Activated CD8-positive, alpha-beta memory T cell treated with anti-CD3 and anti-CD28 coated beads for 4 hours (primary cell): ENCODE measurements around the gene NAV2.

Experiments used
- DNase-seq, 2 donors: peaks; one replicate each; pipeline ENCODE4 v3.0.0-alpha.2; 2020; ENCODE audit warnings: low read depth in 2 of 2

Gene NAV2

DNA sequence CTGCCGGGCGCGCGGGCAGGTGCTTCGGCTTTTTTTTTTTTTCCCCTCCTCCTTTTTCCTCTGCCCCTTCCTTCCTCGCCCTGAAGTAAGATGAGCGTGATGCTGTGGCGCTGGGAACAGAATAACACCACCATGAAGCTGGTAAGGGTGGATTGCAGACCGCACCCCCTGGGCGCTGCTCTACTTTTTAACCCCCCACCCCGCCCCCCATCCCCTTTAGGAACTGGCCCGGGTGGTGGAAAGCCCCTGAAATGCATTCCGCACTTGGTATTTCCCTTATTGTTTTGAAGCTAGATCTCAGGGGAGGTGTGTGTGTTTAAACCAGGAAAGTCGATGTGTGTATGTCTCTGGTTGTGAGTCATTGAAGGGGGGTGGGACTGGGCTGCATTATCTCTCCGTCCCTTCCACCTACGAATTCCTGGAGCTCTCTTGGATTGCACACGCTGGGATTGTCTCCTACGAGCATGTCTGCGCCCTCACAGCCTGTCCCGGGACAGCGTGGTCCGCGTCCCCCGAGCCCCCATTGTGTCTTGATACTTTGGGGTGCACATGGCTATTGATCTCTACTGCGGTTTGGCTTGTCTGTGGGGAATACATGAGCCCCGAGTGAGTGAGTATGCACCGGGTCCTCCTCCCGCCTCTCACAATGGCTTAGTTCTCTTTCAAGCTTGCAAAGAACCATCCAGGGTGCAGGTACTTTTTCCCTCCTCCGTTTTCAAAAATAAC is 64.9 kb downstream of the NAV2 start:
- DNase-seq: no peak

DNA sequence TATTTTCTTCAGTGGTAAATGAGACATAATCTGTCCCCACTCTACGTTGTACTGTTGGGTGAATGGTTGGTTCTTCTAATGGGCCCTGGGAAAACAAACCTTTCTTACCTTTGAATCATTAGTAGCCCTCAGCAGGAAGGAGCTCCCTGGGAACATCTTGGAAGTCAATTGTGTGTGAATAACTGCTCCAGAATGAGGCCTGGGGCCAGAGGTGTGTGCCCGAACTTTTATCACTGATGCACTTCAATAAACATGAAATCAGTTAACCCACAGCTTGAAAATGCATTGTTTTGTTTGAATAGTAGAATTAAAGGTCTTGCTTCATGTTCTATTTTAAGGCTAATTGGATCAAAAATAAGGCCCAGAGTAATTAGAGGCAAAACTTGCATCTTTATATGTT is 67.1 kb downstream of the NAV2 start:
- DNase-seq: no peak

DNA sequence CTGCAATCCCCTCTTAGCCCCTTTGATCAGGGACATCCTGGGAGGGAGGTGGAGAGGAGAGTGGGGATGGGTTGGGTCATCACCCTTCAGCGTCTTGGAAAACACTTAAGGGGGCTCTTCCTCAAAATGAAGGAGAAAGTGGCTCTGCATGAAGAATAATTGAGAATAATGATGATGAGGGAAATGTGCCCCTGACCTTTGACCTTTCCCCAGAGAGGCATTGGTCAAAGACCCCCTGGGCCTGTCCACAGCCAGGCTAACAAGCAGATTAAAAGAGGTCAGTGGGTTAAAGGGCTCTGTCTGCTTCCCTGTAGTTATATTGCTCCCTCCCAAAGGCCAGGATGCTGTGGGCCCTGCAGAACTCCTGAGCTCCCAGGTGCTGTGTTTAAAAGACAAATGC is 68.7 kb downstream of the NAV2 start:
- DNase-seq: no peak

DNA sequence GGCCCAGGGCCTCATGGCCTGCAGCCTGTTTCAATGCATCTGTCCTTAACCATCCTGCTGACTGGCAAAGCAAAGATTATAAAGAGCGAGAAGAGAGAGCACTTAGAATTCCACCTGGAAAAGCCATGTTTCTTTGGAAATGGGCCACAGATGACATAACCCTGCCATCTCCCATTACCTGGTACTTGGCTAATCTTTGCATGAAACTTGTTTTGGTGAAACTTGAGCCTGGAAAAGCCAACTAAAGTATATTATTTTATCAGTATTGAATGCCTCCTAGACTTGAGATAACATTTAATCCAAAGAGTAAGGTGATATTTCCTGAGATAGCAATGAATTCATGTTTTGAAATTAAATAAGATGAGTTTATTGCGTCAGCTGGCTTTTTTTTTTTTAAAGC is 72.6 kb downstream of the NAV2 start:
- DNase-seq: no peak

DNA sequence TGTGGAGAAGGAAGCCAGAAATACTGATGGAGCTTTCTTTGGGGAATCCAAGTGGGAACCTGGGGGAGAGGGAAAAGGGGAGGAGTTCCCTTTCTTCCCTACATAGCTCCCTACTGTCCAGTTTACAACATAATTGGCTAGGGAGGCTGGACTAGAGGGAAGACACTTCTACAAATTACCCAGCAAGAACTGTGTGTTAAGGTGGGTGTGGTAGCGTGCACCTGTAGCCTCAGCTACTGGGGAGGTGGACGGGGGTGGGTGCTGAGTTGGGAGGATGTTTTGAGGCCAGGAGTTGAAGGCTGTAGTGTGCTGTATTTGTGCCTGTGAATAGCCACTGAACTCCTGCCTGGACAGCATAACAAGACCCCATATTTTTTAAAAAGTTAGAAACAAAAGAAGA is 74.0 kb downstream of the NAV2 start:
- DNase-seq: no peak

DNA sequence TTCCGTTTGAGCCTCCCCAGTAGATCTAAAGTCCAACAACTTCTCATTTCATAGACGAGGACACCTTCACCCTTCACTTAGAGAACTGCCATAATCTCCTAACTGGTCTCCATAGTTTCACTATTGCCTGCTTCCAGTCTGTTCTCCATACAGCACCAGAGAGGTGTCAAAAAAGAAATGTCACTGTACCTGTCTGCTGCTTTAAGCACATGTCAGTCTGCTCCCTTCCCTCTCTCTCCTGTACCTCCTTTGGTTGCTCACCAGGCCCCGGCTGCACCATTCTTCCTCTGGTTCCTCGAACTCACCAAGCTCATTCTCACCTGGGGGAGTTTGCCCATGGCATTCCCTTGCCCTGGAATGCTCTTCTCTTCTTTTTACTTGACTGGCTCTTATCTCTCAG is 75.8 kb downstream of the NAV2 start:
- no peak for DNase-seq

DNA sequence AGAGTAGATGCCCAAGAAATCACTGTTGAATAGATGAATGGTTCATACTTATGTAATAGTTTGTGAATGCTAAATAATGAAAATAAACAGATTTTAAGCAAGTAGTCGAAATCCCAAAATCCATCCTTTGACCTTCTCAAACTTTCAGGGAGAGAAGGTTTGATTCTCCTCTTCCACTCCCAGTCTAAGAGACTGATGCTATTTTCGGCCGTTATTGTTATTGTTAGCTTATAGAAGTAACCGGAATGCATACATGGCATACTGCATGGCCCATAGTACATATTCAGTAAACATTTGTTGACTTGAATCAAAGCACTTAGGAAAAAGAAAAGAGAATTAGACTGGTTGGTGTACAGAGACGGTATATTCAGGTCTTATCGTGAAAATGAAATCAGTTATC is 76.6 kb downstream of the NAV2 start:
- no peak for DNase-seq

DNA sequence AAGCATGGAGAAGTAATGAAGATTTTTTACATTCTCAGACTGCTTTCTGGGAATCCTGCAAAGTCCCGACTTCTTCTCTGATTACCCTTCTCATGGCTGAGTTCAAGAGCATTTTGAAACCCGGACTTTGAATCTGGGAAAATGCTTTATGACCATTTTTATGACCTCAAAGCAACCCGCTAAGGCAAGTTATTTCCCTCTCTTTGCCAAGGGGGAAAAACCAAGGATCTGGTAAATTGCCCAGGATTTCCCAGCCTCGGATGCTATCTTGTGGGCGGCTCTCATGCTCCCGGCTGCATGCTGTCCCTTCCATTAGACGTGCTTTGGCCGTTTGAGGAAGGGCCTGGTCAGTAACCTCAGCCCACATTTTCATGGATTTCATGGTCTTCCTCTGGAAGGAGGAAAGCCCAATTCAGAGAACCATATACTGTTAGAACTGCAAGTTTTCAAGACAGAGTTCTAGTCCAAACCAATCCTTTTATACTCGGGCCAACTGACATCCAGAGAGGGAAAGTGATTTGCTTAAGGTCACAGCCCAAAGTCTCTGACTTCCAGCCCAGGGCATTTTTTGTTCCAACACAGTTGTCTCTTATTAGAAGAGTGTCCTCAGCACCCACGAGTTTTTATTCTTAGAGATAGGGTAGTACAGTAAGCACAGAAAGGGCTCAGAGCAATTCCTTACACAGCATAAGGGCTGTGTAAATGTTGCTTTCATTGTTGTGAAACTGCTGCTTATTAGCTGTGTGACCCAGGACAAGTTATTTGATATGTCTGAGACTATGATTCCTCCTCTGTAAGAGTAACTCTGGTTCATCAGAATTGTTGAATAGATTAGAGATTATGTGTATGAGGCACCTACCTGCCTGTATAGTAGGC is 77.4 kb downstream of the NAV2 start:
- no peak for DNase-seq

DNA sequence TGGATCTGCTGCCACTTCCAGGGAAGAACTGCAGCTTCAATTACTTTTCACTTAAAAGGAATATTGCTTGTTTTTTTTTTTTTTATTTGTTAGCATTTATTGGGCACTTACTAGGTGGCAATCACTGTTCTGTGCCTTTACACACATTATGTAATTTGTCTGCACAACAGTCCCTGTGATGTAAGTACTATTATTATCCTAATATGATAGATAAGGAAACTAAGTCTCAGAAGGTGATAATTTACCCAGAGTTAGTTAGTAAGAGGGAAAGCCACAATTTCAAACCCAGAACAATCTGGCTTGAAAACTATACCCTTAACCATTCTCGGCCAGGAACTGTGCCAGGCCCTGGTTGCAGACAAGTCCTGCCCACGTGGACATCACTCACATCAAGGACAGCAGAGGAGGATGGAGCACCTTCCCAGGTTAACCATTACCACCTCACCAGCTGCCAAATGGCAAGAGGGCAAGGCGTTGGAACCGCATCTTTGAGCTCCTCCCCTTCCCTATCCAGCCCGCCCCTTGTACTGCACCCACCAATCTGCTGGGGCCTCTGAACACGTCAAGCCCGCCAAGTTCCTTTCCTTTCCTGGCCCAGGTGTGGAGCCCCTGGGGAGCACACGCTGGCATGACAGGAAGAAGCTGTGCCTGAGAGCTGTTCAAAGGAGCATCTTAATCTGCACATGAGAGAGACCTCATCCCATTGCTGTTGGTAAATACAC is 78.4 kb downstream of the NAV2 start:
- DNase-seq: no peak

DNA sequence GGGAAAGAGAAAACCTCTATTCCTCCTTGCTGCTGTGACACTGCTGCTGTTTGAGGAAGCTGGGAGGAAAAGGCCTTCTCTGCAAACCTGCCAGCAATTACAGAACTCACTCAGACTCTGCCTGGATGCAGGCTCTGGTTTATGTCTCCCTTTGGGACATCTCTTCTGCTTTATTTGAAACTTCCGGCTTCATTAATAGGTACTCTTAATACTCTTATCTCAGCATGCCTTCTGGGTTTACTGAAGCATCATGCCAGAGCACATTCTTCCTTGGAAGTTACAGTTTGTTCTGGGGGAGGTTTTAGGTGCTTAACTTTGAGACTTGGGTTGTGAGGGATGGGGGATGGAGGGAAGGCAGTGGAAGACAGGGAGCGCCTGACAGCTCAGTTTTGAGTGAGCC is 79.9 kb downstream of the NAV2 start:
- DNase-seq: no peak

DNA sequence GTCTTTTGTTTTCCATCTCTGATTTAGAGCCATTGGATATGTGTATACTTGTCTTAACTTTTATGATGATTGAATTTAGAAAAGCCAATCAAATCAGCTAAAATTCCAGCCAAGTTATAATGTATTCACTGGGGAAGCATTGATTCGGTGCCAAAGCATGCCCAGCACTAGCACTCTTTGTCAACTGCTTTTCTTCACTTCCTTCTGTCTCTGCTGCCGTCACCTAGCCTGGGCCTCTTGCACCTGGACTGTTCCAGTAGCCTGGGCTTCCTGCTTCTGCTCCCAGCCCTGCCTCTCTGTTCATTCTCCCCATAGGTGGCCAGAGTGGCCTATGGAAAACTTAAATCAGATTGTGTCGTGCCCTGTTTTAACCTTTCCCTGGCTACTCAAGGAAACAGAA is 80.7 kb downstream of the NAV2 start:
- no peak for DNase-seq

DNA sequence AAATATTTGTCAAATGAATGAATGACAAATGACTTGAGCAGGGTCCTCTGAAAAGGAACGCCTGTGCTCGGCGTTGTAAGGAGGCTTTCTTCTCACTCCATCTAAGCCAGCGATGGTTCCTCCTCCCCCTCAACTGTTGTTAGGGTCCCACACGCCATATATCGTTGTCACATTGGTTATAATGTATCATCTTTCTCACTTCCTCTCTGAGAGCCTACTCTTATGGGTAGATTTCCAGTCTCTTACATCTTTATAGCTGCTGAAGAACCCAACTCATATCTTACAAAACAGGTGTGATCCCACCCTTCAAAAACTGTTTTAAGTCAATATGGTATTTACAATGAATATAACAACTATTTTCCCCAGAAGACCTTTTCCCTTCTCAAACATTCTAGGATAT is 81.5 kb downstream of the NAV2 start:
- no peak for DNase-seq

DNA sequence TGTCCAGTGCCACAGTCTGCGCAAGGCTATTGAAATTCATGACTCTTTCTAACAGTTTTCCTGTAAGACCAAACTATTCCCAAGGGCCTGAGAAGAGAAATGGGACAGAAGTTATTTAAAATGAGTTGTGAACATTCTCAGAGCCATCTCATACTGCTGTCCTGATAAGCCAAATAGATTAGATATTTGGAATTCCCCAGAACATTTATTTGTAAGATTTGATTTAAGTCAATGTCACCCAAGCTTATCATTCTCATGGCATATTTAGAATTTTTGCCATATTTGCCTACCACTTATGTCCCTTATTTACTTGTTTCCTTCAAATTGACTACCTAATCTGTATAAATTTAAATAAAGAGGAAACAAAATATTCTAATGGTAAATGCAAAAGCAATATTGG is 82.4 kb downstream of the NAV2 start:
- no peak for DNase-seq

DNA sequence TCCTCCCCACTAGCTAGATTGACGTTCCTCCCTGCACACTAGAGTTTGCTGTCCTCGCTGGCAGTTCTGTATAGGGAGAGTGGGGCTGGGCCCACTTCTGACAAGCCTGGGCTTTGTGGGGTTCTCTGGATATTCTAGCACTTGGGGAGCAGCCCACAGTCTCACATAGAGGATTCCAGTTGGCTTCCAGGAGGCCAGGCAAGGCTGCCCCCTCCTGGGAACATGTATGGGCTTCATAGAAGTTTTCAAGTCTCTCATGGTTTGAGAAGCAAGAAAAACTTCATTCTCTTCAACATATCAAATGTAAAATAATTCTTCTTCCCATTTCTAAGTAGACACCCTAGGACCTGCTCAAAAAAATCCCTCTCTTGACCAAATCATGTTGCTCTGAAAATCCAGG is 87.5 kb downstream of the NAV2 start:
- no peak for DNase-seq

DNA sequence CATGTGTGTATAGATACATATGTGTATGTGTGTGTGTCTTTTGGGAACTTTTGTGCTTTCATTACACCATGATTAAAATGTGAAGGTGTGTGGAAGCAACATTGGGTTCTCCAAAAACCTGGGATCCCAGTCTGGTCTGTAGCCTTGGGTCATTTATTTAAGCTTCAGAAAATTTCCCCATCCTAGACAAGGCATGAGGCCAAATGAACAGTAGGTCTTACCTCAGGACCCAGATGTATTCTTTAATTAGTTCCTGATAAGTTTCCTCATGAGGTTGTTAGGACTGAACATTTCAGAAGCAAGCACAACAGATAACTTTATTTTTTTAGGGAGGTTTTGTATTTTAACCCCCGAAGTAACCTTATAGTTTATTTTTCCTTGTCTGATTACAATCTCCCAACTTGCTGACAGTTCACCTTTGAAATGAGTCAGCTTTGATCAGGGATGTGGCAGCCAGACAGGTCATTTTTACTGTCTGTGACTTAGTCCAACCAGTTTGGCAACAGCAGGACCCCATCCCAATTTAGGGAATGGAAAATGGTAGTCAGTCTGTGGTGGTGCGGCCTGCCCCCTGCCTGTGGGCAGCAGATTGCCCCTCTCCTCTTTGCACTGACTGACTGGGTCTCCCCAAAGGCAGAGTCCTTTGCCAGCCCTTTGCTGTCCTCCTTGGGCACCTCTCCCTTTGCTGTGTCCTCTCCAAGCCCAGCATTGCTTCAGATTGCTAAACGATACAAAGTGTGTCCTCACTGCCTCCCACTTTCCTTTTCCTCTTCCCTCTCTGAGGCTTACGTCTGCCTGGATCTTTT is 88.3 kb downstream of the NAV2 start:
- no peak for DNase-seq

DNA sequence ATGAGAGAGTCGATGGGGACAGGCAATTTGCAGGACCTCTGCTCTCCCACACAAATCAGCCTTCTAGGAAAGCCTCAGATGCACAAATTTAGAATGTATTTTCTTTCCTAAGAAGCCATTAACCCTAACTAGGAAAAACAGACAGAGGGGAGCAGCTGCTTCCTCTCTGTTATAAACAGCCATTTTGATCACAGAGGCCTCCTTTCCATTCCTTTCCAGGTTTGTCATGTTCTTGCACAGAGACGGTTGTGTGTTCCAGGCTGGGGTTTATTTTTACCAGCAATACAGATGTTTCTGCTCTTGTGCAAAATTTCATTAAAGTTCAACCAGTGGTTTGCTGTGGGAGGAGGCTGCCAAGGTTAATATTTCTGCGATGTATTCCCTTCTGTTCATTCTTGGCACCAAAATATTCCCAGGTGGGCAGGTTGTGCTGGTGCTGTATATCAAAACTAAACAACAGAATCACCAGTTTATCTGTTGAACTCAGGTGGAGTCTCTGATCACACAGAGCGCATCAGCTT is 90.2 kb downstream of the NAV2 start:
- no peak for DNase-seq

DNA sequence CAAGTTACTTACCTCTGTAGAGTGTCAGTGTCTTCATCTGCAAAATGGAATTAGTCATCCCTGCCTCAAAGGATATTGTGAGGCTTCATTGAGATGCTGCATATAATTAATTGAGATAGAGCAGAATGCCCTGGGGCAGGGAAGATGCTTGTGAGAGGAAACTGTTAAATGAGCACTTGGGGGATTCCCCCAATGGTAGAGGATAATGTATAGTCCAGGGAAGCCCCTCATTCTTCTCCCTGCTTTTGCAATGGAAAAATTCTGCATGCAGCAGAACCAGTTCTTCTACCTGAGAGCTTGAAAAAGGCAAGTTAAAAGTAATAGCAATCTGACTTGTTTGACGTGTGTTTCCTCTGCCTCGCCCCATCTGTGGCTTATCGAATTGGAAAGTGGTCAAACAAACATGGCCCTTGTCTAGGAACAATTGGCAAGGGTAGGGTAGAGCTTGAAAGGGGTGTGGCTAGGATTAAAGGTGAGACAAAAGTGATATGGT is 90.9 kb downstream of the NAV2 start:
- DNase-seq: no peak

DNA sequence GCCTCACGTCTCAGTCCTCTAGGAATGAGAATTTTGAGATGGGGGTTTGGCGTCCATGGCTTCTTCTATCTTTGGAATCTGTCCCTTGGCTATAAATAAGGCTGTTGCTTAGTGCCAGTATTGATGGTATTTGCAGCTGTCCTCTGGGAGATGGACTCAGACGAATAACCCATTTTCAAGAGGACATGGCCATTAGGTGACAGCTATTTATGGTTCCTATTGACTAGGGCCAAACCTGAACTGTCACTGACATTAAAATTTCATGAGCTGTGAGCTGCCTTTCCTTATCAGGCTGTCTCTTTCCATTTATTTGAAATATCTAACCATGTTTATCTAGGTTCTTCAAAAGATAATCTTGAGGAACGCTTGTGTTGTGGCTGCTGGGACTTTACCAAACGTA is 92.7 kb downstream of the NAV2 start:
- no peak for DNase-seq

DNA sequence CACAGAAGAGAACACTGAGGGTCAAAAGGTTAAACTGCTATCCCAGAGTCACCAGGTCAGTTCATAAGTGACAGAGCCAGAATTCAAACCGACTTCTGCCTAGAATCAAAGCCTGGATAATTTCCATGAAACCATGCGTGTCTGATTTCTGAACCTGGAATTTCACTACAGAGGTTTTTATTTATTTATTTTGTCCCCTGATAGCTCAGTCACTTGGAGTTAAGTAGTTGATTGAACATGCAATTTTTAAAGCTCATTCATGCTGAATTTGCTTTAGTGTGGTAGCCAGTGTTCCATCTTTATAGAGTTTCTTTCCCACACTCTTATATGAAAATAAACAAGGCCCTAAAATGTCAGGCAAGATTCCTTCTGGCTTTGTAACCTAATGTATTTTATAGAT is 93.2 kb downstream of the NAV2 start:
- DNase-seq: no peak

DNA sequence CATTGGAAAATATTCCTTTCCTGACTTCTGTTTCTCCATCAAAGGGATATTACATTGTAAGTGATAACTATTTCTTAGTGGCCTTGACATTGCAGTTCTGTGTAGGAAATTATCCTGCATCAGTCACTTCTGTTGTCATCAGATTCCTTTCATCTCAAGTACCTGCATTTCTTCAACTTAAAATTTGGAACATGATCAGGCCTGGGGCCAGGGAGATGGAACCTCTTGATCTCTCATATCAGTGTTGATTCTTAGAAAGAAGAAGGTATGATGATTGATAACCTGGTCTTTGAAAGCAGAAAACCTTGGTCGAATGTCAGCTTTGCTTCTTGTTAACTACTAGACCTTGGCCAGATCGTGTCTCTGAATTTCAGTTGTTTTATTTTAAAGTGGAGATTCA is 93.6 kb downstream of the NAV2 start:
- DNase-seq: no peak

DNA sequence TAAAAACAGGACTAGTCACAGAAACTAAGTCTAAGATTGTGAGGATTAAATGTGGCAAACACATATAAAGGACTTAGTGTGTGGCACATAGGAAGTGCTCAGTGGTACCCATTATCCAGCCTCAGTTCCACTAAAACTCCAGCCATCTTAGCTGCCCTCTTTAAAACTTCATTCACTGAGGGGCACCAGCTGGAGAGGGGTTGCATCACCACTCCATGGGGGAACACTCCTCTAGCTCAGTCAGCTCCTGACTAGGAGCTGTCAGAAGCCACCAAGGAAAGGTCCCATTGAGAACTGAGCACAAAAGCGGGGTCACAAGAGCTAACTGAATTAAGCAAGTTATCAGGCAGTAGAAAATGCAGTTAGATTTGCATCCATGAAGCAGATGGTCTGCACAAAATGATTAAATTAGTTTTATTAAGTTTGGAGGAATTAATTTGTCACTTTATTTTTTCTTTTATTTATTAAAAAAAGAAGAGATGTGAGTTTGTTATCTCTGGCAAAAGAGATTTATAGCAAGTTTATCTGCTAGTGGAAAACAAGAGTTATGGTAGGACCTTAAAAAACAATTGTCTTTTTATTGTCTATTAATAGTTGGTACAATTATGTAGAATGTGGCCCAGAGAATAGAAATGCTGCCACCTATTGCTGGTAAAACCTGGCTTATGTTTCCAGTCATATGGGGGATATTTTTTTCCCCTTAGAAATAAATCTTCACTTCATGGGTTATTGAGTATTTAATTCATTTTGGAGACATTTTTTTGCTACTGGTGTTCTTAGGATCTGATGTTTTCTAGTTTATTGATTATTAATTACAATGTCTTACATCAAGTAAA is 95.7 kb downstream of the NAV2 start:
- no peak for DNase-seq
